Astrocyte of the cerebellum (primary cell): Measurements from ENCODE around the gene RNF44.
"Not testable (repeated sequence)": the region's sequence is repeated elsewhere in the genome, so short reads cannot be mapped to it uniquely, and the experiment has no call there.

Experiments used
- DNase-seq: peaks from one replicate; pipeline ENCODE4 v3.0.0-alpha.2; 2011; ENCODE audit warnings: low read depth
- H3K4me3 ChIP-seq: 2 replicates; pipeline ENCODE4 v1.5.1; 2011; ENCODE audit warnings: mild to moderate bottlenecking, low read depth, low read length, moderate library complexity
- CTCF ChIP-seq: IDR thresholded peaks from 2 replicates; pipeline ENCODE4 v1.5.1; 2012; ENCODE audit warnings: low read length, low read depth, moderate library complexity, mild to moderate bottlenecking; ENCODE audit errors: missing control alignments
- in situ Hi-C: cut with HindIII; loops from 2 replicates; pipeline ENCODE4 v1.10.0; 2017; ENCODE audit warnings: low sequenced_read_pairs

RNF44 gene

DNA sequence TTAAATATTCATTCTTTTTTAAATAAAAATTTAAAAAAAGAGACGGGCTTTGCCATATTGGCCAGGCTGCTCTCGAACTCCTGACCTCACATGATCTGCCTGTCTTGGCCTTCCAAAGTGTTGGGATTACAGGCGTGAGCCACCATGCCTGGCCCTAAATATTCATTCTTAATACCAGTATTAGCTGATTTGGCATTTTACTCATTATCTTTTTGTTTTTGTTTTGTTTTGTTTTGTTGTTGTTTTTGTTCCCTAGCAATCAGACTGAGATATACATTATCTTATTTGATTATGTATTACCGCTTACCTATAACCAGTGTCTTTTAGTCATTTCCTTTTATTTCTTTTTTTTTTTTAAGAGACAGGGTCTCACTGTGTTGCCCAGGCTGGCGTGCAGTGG lies 37.9 kb downstream of the RNF44 start:
- in situ Hi-C loops = no loop called here
- no peak for DNase-seq
- H3K4me3 ChIP-seq = no peak overlapping the region
- TF ChIP-seq CTCF = no peak

GRCh38 chr5:176497852-176498251 lies 39.4 kb downstream of the RNF44 start:
- in situ Hi-C loops = no loop called here
- DNase-seq = no peak
- no peak overlapping the region for H3K4me3 ChIP-seq
- no peak for TF ChIP-seq CTCF

- no peak for TF ChIP-seq CTCF
- in situ Hi-C loops = no loop called here
- no peak for DNase-seq
Observed at GRCh38 chr5:176492431-176492830, 44.8 kb downstream of the RNF44 start.

GRCh38 chr5:176491901-176492300 lies 45.3 kb downstream of the RNF44 start:
- no peak for DNase-seq
- no peak overlapping the region for H3K4me3 ChIP-seq
- no peak for TF ChIP-seq CTCF
- in situ Hi-C loops = no loop called here

More at GRCh38 chr5:176492431-176492830, 44.8 kb downstream of the RNF44 start:
- H3K4me3 ChIP-seq = no peak overlapping the region

DNA sequence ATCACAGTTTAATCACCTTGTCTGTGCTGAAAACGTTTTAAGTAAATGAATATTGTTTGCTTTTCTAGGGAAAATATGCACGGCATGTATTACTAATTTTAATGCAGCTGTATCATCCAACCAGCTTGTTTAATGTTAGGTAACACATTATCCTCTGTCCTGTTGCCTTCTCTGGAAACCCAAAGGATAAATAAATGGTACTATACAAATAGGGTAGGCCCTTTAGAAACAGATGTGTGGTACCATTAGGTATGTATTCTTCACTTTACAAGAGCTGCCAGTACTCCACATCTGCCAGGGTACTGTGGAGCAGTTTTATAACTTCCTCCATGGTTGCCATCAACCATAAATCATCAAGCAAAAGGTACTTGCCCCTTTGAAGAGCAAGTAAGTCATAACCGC lies 46.1 kb downstream of the RNF44 start:
- no peak for TF ChIP-seq CTCF
- H3K4me3 ChIP-seq = no peak overlapping the region
- no peak for DNase-seq
- in situ Hi-C loops = no loop called here

GRCh38 chr5:176490301-176490700 lies 46.9 kb downstream of the RNF44 start:
- no peak for TF ChIP-seq CTCF
- H3K4me3 ChIP-seq = no peak overlapping the region
- no peak for DNase-seq
- in situ Hi-C loops = no loop called here

- in situ Hi-C loops = no loop called here
- TF ChIP-seq CTCF = no peak
- no peak overlapping the region for H3K4me3 ChIP-seq
- no peak for DNase-seq
Observed at GRCh38 chr5:176489077-176489476, 48.1 kb downstream of the RNF44 start.

- DNase-seq, in situ Hi-C loops, H3K4me3 ChIP-seq: not testable (repeated sequence)
Observed at GRCh38 chr5:176487160-176487559, 50.0 kb downstream of the RNF44 start.
